Liver (tissue), 3 donors: ENCODE results near the gene GIMAP5.

Experiments used
- EGR1 ChIP-seq, 2 donors: IDR thresholded peaks; 2 replicates each; pipeline ENCODE4 v1.6.1; 2016 to 2018; ENCODE audit warnings: antibody characterized with exemption in 2 of 2, low read depth in 2 of 2
- GABPA ChIP-seq, 2 donors: IDR thresholded peaks in 1 of 2; conservative IDR thresholded peaks in 1 of 2; 2 replicates each; pipeline ENCODE4 v1.6.1; 2016; ENCODE audit warnings: antibody characterized with exemption in 2 of 2, mild to moderate bottlenecking in 1 of 2, moderate library complexity in 1 of 2
- RAD21 ChIP-seq, 2 donors: IDR thresholded peaks; 2 replicates each; pipeline ENCODE4 v1.6.1; 2016; ENCODE audit warnings: antibody characterized with exemption in 2 of 2, mild to moderate bottlenecking in 2 of 2
- YY1 ChIP-seq: IDR thresholded peaks from 2 replicates; pipeline ENCODE4 v1.6.1; 2016; ENCODE audit warnings: antibody characterized with exemption, mild to moderate bottlenecking
- TF ChIP-seq, protein P1 (sequence below): fragments of 150-350 bp; IDR thresholded peaks from 2 replicates; pipeline ENCODE4 v1.5.1; 2017; ENCODE audit warnings: improper control_type of control experiment, low read depth, low read length; ENCODE audit not compliant: missing input control
- TF ChIP-seq, protein P2 (sequence below): IDR thresholded peaks from 2 replicates; pipeline ENCODE4 v1.6.1; 2016; ENCODE audit warnings: antibody characterized with exemption, mild to moderate bottlenecking
- TF ChIP-seq, protein P3 (sequence below): IDR thresholded peaks from 2 replicates; pipeline ENCODE4 v1.6.1; 2016; ENCODE audit warnings: antibody characterized with exemption
- TF ChIP-seq, protein P4 (sequence below): IDR thresholded peaks from 2 replicates; pipeline ENCODE4 v1.6.1; 2016; ENCODE audit warnings: antibody characterized with exemption
- TF ChIP-seq, protein P5 (sequence below): IDR thresholded peaks from 2 replicates; pipeline ENCODE4 v1.6.1; 2016; ENCODE audit warnings: antibody characterized with exemption
- donor health status: healthy.
- donor health status: healthy.

DNA sequence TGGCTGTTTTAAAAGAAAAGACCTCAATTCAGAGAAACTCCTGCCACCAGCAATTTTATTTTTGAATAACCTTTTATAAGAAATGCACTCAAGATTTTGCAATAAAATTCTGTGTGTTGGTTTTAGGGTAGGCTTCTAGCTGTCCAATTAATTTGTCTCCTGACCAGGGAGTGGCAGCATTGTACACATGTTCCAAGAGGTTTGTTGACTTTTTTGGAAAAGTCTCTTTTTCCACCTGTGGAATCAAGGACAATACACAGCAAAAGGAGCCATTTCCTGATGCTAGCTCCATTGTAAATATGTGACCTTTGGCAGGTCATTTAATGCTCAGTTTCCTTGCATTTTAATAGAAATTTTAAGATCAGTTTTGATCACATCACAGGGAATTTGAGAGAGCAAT is 1.8 kb downstream of the GIMAP5 start:
- TF ChIP-seq, protein P1, sequence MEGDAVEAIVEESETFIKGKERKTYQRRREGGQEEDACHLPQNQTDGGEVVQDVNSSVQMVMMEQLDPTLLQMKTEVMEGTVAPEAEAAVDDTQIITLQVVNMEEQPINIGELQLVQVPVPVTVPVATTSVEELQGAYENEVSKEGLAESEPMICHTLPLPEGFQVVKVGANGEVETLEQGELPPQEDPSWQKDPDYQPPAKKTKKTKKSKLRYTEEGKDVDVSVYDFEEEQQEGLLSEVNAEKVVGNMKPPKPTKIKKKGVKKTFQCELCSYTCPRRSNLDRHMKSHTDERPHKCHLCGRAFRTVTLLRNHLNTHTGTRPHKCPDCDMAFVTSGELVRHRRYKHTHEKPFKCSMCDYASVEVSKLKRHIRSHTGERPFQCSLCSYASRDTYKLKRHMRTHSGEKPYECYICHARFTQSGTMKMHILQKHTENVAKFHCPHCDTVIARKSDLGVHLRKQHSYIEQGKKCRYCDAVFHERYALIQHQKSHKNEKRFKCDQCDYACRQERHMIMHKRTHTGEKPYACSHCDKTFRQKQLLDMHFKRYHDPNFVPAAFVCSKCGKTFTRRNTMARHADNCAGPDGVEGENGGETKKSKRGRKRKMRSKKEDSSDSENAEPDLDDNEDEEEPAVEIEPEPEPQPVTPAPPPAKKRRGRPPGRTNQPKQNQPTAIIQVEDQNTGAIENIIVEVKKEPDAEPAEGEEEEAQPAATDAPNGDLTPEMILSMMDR, result peak; percentile 58
- TF ChIP-seq, protein P2, sequence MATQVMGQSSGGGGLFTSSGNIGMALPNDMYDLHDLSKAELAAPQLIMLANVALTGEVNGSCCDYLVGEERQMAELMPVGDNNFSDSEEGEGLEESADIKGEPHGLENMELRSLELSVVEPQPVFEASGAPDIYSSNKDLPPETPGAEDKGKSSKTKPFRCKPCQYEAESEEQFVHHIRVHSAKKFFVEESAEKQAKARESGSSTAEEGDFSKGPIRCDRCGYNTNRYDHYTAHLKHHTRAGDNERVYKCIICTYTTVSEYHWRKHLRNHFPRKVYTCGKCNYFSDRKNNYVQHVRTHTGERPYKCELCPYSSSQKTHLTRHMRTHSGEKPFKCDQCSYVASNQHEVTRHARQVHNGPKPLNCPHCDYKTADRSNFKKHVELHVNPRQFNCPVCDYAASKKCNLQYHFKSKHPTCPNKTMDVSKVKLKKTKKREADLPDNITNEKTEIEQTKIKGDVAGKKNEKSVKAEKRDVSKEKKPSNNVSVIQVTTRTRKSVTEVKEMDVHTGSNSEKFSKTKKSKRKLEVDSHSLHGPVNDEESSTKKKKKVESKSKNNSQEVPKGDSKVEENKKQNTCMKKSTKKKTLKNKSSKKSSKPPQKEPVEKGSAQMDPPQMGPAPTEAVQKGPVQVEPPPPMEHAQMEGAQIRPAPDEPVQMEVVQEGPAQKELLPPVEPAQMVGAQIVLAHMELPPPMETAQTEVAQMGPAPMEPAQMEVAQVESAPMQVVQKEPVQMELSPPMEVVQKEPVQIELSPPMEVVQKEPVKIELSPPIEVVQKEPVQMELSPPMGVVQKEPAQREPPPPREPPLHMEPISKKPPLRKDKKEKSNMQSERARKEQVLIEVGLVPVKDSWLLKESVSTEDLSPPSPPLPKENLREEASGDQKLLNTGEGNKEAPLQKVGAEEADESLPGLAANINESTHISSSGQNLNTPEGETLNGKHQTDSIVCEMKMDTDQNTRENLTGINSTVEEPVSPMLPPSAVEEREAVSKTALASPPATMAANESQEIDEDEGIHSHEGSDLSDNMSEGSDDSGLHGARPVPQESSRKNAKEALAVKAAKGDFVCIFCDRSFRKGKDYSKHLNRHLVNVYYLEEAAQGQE, result peak; percentile 86
- TF ChIP-seq, protein P3, sequence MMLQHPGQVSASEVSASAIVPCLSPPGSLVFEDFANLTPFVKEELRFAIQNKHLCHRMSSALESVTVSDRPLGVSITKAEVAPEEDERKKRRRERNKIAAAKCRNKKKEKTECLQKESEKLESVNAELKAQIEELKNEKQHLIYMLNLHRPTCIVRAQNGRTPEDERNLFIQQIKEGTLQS, result no peak
- peak; percentile 12 to 61 for TF ChIP-seq EGR1 (IDR thresholded peaks at IDR 0.05; ENCODE audit: low read depth in 2 of 2)
- TF ChIP-seq, protein P4, sequence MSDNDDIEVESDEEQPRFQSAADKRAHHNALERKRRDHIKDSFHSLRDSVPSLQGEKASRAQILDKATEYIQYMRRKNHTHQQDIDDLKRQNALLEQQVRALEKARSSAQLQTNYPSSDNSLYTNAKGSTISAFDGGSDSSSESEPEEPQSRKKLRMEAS, result peak; percentile 32
- peak; percentile 92 for TF ChIP-seq YY1
- TF ChIP-seq RAD21 (IDR thresholded peaks at IDR 0.05), result peak; percentile 82 to 89
- TF ChIP-seq, protein P5, sequence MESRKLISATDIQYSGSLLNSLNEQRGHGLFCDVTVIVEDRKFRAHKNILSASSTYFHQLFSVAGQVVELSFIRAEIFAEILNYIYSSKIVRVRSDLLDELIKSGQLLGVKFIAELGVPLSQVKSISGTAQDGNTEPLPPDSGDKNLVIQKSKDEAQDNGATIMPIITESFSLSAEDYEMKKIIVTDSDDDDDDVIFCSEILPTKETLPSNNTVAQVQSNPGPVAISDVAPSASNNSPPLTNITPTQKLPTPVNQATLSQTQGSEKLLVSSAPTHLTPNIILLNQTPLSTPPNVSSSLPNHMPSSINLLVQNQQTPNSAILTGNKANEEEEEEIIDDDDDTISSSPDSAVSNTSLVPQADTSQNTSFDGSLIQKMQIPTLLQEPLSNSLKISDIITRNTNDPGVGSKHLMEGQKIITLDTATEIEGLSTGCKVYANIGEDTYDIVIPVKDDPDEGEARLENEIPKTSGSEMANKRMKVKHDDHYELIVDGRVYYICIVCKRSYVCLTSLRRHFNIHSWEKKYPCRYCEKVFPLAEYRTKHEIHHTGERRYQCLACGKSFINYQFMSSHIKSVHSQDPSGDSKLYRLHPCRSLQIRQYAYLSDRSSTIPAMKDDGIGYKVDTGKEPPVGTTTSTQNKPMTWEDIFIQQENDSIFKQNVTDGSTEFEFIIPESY, result no peak
- no peak for TF ChIP-seq GABPA (IDR thresholded peaks at IDR 0.05 in 1 of 2, conservative IDR thresholded peaks at IDR 0.05 in 1 of 2)
